Head of caudate nucleus (tissue), 42 donors: ENCODE results near the gene CTDSPL.

Experiments used
- DNase-seq, 42 donors: peaks; one replicate each; pipeline versions ENCODE4 v3.0.0 to v3.0.0-alpha.2; 2020 to 2021; ENCODE audit warnings: mixed read lengths in 7 of 42
- intact Hi-C: fragments of 100-400 bp; cut with DNase I; formaldehyde crosslinking; loops from one replicate; pipeline ENCODE4 v1.15.0; 2022

The CTDSPL gene

GRCh38 chr3:37935290-37935668 is 73.6 kb downstream of the CTDSPL start:
- DNase-seq, result no peak
- intact Hi-C loops, result no loop called here

GRCh38 chr3:37935756-37936666 is 74.3 kb downstream of the CTDSPL start:
- no peak for DNase-seq
- intact Hi-C loops, result no loop called here

GRCh38 chr3:37937156-37937555 is 75.5 kb downstream of the CTDSPL start:
- no peak for DNase-seq
- intact Hi-C loops, result no loop called here

- peak in 4 of 42 donors; percentile 39 to 68 (median 48) for DNase-seq
These were observed 76.3 kb downstream of the CTDSPL start for GRCh38 chr3:37938011-37938410.

GRCh38 chr3:37940242-37940908 is 78.7 kb downstream of the CTDSPL start:
- DNase-seq, result no peak
- intact Hi-C loops, result no loop called here

More at GRCh38 chr3:37938011-37938410, 76.3 kb downstream of the CTDSPL start:
- intact Hi-C loops, result no loop called here

- intact Hi-C loops, result no loop called here
- DNase-seq, result no peak
These were observed 80.2 kb downstream of the CTDSPL start for GRCh38 chr3:37941608-37942508.

GRCh38 chr3:37942646-37943045 is 81.0 kb downstream of the CTDSPL start:
- DNase-seq, result no peak
- intact Hi-C loops, result no loop called here

- intact Hi-C loops, result no loop called here
- peak in 2 of 42 donors; percentile 39 to 56 for DNase-seq
These were observed 81.4 kb downstream of the CTDSPL start for GRCh38 chr3:37943126-37943525.

GRCh38 chr3:37943631-37944314 is 82.1 kb downstream of the CTDSPL start:
- no peak for DNase-seq
- intact Hi-C loops, result no loop called here

GRCh38 chr3:37944391-37944842 is 82.7 kb downstream of the CTDSPL start:
- intact Hi-C loops, result no loop called here
- DNase-seq, result no peak

GRCh38 chr3:37945156-37945806 is 83.6 kb downstream of the CTDSPL start:
- DNase-seq, result peak in 1 of 42 donors; percentile 37

GRCh38 chr3:37945807-37946530 is 84.3 kb downstream of the CTDSPL start:
- DNase-seq, result peak in 1 of 42 donors; percentile 32

More at GRCh38 chr3:37945156-37945806, 83.6 kb downstream of the CTDSPL start:
- intact Hi-C loops, result no loop called here

GRCh38 chr3:37946531-37946889 is 84.8 kb downstream of the CTDSPL start:
- intact Hi-C loops, result no loop called here
- peak in 1 of 42 donors; percentile 20 for DNase-seq

More at GRCh38 chr3:37945807-37946530, 84.3 kb downstream of the CTDSPL start:
- intact Hi-C loops, result no loop called here

- DNase-seq, result peak in 2 of 42 donors; percentile 31 to 35
- intact Hi-C loops, result no loop called here
These were observed 88.2 kb downstream of the CTDSPL start for GRCh38 chr3:37949866-37950265.

GRCh38 chr3:37952564-37952963 is 90.9 kb downstream of the CTDSPL start:
- intact Hi-C loops, result no loop called here
- DNase-seq, result no peak

- intact Hi-C loops, result no loop called here
- DNase-seq, result peak in 1 of 42 donors; percentile 7
These were observed 91.5 kb downstream of the CTDSPL start for GRCh38 chr3:37953226-37953625.

- no peak for DNase-seq
- intact Hi-C loops, result no loop called here
These were observed 92.2 kb downstream of the CTDSPL start for GRCh38 chr3:37953707-37954394.
